Stimulated activated CD4-positive, alpha-beta T cell treated with anti-CD3 and anti-CD28 coated beads, Interleukin-12 subunit alpha, Interleukin-12 subunit beta, amount 100 ng/mL, for 48 hours (primary cell): ENCODE measurements around the gene POLQ.
"Not testable (repeated sequence)": the region's sequence is repeated elsewhere in the genome, so short reads cannot be mapped to it uniquely, and the experiment has no call there.

Experiments
- DNase-seq, 3 donors: peaks; one replicate each; pipeline ENCODE4 v3.0.0-alpha.2; 2020; ENCODE audit warnings: low read depth in 2 of 3, low spot score in 1 of 3

Gene POLQ

DNA sequence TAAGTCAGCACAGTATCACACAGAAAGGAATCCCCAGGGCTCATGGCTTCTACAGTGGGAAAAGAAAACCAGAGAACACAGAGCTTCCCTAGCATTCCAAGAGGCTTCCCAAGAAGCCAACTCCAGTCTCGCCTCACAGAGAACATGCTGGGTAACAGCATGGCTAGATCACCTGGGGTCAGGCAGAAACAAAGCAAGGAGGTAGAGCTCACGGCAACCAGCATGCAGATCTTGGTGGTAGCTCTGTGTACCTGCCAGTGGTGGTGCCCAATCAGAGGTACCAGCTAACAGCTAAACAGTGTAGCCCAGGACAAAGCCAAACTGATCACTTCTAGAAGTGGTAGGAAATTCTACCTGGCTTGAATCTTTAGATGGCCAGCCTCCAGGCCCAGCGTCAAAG is 31.3 kb downstream of the POLQ start:
- DNase-seq: no peak

DNA sequence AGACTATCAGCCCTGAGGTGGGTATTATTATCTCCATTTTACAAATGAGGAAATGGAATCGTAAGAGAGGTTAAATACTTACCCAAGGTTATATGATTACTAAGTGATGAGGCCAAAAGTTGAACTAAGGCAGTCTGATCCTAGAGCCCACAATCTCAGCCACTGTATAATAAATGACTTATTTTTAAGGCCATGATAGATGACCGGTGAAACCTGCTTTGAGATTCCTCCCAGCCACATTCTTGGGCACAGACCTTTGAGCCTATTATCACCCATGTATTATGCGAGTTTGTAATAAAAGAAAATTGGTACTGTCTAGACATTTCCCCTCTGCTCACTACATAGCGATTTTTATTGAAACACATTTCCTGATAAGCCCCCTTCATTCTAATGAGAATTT is 37.4 kb downstream of the POLQ start:
- no peak for DNase-seq

DNA sequence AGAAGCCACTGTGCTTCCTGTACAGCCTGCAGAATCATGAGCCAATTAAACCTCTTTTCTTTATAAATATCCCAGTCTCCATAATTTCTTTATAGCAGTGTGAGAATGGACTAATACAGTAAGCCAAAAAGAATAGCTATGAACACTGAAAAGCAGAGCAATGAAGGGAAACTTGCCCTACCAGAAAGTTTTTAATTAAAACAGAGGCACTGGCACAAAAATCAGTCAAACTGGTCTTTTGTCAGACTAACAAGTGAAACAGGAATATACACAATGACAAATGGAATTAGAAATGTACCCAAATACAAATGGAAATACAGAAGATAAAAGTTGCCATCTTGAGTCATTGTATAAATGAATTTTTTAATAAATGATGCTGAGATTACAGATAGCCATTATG is 40.5 kb downstream of the POLQ start:
- DNase-seq: no peak

DNA sequence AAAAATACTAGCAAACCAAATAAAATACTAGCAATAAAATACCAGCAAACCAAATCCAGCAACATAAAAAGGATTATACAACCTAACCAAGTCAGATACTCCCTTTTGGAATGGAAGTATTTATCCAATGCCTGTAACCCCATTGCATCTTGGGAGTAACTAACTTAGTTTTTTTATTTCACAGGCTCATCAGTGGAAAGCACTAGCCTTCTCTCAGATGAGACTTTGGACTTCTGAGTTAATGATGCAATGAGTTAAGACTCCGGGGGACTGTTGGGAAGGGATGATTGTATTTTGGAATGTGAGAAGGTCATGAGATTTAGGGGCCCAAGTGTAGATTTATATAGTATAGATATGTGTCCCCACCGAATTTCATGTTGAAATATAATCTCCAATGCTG is 41.2 kb downstream of the POLQ start:
- DNase-seq: no peak

DNA sequence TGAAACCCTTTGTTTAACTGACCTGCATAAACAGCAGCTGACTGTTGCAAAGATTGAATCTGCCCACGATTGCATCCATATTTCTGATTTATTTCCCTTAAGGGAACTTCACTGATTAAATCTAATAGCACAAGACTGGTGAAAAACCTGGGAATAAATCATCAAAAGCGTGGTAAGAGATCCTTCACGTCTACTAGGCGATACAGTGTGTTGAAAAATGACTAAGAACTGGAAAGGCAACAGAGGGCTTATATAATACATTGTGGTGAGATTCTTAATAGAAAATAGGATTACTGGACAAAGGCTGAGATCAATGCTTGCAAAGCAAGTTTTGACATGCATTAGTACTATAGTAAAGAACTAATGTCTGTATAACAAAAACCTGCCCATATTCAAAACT is 49.0 kb downstream of the POLQ start:
- no peak for DNase-seq

DNA sequence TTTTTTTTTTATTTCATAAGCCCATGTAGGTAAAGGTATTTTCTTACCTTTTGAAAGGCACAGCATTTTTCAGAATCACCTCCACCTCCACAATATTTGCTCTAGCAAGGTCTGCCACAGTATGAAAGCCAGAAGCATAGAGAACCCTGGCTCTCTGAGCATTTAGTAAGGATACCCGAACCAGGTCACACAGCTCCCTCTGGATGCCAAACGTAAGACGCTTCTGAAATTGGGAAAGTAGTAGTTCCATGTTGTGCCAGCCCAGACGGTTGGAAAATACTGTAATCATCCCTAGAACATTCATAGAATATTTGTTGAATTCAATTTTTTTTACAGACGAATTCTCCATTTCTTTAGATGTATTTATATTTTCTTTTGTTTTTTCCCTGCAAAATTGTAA is 52.4 kb downstream of the POLQ start:
- DNase-seq: no peak

DNA sequence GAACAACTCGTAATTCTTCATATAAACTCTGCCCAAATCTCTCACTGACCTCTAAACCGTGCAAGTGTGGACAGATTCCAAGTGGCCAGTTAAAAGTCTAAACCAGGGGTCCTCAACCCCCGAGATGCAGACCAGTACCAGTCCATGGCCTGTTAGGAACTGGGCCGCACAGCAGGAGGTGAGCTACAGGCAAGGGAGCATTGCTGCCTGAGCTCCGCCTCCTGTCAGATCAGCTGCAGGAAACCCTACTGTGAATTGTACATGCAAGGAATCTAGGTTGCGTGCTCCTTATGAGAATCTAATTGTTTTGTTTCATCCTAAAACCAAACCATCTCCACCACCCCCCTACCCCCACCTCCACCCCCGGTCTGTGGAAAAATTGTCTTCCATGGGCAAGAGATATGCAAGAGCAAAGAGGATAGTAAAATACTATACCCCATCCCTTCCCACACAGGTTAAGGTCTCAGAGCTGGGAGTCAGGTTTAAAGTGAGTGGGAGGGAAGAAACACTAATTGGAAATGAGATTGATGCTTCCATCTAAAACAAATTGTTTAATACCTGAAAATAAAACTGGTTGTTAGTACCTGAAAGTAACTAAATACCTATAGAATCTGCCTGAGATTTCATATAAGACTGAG is 54.0 kb downstream of the POLQ start:
- DNase-seq: no peak

DNA sequence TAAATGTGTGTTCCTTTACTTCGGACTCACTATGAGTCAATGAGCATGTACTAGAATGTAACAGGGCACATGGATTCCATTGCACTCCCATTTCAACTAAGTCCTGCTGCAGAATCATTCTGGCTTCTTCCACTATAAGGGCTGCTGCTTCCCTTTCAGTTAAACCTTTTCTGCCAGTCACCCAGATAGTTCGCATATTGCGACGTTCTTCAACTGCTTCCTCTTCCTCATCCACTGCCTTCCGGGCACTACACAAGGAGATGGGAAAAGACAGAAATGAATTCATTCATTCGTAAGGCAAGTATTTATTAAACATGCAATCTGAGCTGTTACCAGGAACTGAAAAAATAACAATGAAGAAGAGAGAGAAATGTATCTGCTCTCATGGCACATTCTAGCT is 55.6 kb downstream of the POLQ start:
- DNase-seq: no peak

DNA sequence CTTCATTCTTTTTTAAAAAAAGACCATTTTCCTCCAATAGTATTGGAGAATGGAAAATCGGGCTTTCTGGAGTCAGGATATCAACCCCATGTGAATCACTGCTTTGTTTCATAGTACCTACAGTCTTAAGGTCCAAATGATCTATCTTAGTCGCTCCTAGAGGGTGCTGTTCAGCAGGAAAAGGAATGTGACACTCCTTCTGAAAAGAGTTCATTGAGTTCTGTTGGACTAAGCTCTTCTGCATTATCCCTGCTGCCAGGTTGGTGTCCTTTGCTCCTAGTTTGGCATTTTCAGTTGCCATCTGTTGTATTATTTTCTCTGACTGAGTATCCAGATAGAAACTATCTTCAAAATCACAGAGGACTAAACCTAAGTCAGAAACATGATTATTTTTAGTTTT is 57.2 kb downstream of the POLQ start:
- no peak for DNase-seq

DNA sequence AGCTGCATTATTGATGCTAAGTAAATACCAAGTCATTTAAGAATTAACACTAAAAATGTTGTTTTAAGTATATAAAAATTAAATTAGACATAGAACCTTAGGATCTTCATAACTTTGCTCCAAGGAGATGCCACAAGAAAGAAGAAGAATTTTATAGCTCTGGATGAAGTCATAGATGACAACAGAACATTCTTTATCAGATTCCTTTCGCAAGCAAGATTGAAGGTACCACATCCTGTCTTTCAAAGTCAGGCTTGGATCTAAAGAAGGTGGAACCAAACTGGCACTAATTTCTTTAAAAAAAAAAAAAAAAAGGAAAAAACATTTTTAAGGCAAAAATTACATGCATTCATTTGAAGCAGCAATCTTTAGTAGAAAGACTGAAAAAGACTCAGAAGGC is 62.5 kb downstream of the POLQ start:
- no peak for DNase-seq

DNA sequence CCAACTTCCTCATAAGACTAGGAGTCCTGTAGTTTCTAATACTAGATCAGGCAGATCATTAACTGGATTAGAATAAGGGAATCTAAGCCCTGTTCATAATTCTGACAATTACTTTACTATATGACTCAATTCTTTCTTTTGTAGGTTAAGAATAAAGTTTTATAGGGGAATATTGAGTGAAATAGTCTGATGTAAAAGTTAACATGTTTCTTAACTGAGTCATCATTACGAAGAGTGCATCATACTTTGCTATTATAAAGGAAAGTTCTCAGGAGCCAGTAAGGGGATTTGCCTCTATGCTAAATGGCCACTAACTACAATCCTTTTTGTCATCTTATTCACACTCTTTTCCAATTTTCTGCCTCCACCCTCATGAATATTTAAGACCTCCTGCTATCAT is 63.1 kb downstream of the POLQ start:
- DNase-seq: no peak

DNA sequence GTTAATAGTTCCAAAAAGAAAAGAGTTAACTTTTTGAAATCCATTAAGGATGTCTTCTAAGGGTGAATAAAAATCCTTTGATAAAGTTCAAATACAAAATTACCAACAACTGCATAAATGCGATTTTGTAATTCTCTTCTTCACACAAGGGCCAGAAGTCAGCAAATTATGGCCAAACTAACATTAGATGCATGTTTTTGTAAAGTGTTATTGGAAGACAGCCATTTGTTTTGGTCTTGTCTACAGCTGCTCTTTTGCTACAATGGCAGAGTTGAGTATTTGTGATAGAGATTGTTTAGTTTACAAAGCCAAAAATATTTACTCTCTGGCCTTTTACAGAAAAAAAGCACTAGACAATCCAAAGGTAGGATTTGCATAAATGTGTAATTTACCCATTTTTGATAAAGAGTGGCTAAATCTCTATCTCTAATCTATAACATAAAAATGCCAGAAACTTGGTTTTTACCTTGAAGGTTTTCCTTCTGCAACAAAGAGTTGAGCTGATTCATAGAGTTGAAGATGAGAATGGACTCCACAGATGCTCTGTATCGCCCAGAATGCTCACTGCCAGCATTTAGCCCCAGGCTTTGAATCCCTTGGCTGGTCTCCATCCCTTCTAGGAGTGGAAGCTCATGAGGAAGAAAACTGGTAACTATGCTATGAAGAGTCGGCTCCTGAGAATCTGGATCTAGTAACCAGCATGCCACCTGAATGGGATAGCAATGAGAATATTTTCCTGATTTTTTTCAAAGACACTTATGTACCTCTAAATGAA is 64.5 kb downstream of the POLQ start:
- DNase-seq: no peak

DNA sequence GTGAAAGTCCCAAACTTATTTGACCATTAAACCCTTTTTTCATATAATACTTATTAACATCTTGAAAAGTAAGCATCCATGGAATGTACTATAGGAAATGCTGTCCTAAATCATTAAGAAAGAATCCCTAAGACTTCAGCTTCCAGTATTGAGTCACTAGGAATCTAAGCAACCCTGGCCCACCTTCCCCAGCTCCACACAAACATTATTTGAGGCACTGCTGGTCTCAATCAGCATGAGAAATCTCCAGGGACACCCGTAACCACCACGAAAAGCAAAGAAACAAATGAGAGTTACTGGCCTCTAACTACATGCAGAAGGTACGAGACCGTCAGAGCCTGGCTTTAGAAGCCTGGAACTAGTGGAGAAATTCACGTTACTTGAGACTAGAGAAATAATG is 68.2 kb downstream of the POLQ start:
- DNase-seq: no peak

DNA sequence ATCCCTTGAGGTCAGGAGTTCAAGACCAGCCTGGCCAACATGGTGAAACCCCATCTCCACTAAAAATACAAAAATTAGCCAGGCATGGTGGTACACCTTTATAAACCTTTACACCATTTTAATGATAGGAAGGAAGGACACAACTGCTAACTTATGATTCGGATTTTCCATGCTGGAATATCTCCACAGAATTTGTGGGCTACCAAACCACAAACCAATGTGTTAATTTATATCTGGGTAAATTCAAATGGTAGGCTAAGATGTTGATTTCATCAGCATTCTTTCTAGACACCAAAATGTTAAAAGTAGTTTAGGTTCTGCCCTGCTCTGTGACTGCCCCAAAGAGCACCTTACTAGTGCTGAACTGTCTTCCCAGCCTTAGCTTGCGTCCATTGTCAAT is 72.8 kb downstream of the POLQ start:
- no peak for DNase-seq

DNA sequence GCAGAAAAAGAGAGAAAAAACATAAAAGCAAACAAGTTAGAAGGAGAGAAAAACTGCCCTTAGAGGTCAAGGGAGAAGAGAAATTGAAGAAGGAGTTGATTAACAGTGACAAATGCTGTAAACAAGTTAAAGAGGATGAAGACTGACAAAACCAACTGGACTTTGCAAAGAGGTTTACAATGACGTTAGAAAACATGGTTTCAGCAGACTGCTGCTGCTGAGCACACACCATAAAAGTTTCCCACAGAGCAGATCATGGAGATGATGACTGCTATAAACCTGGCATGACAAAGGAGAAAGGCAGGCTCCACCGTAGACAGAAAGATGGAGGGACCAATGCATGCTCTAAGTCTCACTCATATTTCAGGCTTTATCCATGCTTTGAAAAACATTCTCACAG is 78.7 kb downstream of the POLQ start:
- no peak for DNase-seq

DNA sequence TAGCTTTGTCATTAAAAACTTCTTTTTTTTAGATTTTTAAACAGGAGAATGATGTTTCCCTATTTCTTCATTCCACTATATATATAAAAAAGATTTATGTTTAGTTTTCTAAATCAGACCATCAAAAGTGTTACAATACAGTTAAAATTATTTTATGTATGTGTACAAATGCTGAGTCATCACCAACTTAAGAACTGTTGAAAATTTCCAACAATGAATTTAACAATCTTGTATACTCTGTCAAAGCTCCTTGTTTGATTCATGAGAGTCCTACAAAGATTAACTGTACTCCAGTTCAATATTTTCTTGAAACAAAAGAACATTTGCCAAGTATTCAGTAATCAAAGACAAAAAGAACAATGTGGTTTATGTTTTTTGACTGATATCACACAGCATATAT is 82.0 kb downstream of the POLQ start:
- DNase-seq: no peak

DNA sequence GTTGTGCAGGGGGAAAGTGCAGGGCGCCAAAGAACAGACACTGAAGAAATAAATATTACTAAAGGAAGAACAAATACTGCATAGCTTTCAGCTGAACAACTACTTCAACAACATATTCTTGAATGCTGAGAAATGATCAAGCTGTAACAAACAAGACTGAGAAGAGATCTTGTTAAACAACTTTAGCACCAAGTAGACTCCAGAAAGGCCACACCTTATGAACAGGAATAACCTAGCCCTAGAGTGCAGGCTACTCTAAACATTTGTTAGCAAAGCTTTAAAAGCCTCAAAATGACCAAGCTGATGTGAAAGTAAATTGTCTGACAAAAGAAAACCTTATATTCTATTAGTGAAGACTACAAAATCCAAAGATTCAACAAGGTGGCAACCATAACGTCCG is 83.2 kb downstream of the POLQ start:
- DNase-seq: no peak

DNA sequence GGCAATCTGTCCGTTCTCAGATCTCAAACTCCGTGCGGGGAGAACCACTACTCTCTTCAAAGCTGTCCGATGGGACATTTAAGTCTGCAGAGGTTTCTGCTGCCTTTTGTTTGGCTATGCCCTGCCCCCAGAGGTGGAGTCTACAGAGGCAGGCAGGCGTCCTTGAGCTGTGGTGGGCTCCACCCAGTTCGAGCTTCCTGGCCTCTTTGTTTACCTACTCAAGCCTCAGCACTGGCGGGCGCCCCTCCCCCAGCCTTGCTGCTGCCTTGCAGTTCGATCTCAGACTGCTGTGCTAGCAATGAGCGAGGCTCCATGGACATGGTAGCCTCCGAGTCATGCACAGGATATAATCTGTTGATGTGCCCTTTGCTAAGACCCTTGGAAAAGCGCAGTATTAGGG is 94.0 kb downstream of the POLQ start:
- DNase-seq: not testable (repeated sequence)

DNA sequence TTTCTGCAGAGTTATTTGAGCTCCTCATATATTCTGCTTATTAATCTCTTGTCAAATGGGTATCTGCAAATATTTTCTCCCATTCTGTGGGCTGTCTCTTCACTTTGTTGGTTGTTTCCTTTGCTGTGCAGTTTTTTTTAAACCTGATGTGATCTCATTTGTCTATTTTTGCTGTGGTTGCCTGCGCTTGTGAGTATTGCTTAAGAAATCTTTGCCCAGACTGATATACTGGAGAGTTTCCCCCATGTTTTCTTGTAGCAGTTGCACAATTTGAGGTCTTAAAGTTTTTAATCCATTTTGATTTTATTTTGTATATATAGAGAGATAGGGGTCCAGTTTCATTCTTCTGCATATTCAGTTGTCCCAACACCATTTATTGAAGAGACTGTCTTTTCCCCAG is 102.3 kb downstream of the POLQ start:
- no peak for DNase-seq

DNA sequence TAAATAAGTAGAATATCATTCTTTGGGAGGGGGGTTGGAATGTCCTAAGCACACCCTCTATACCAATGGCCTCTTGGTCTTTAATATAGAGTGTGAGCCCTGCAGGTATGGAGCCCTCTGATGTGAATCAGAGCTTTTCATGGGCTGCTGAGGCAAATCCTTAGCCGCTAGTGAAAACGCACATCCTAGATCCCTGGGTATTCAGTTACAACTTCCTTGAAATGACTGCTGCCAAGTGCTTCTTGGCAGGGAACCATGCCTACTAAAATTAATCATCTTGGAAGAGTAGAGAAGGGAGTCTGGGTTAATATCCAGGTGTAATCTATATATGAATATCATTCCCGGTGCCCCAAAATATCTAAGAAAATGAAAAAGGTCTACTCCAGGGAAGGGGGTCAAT is 109.1 kb downstream of the POLQ start:
- DNase-seq: no peak

DNA sequence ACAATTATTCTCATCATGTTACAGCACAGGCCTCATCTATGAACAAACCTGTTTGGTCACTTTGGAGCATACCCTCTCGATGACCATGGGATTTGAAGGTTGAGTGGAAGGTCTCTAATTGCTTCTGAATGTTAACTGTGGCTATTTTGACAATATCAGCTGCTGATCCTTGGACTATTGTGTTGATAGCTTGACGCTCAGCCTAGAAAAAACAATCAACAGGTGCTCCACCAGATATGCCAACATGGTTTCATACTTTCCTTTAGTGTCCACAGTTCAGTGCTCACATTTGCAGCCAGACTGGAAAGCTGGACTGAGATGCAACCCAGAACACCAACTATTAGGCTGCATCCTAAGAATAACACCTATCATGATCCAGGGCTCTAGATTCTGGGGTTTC is 109.7 kb downstream of the POLQ start:
- no peak for DNase-seq

DNA sequence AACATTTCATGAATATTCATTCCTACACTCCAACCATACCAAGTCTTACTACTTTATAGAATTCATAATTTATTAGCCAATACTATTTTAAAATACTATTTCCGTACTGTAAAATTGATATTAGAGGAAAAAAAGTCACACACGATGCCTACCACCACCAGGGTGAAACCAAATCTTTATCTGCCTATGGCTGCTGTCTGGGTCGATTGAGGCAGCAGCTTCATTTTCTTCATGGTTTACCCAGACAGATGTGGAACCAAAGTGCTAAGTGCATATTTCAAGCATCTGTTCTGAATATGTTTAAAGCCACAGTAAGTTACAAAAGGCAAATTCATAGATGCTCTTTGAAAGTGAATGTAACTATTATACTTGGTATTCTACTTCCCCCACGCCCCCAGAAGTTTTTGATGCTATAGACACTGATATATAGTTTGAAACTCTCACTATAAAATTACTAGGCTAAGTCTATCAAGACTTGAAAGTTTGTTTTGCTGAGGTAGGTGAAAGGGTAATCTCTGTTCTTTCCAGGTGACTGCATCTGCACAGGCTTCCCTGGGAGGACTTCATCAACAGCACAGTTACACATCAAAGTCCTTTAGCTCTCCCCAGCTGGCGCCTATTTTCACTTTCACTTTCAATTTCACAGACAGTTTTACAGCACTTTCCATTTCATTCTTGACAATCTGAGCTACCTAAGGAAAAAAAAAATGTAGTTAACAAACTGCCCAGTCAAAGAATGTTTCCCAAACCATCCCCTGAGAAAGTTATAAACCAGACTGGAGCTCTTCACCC is 113.9 kb downstream of the POLQ start:
- DNase-seq: peak in 1 of 3 donors; percentile 41
